ENCODE data around the gene NWD2.
"Not testable (repeated sequence)": the region's sequence is repeated elsewhere in the genome, so short reads cannot be mapped to it uniquely, and the experiment has no call there.

The NWD2 gene, protein sequence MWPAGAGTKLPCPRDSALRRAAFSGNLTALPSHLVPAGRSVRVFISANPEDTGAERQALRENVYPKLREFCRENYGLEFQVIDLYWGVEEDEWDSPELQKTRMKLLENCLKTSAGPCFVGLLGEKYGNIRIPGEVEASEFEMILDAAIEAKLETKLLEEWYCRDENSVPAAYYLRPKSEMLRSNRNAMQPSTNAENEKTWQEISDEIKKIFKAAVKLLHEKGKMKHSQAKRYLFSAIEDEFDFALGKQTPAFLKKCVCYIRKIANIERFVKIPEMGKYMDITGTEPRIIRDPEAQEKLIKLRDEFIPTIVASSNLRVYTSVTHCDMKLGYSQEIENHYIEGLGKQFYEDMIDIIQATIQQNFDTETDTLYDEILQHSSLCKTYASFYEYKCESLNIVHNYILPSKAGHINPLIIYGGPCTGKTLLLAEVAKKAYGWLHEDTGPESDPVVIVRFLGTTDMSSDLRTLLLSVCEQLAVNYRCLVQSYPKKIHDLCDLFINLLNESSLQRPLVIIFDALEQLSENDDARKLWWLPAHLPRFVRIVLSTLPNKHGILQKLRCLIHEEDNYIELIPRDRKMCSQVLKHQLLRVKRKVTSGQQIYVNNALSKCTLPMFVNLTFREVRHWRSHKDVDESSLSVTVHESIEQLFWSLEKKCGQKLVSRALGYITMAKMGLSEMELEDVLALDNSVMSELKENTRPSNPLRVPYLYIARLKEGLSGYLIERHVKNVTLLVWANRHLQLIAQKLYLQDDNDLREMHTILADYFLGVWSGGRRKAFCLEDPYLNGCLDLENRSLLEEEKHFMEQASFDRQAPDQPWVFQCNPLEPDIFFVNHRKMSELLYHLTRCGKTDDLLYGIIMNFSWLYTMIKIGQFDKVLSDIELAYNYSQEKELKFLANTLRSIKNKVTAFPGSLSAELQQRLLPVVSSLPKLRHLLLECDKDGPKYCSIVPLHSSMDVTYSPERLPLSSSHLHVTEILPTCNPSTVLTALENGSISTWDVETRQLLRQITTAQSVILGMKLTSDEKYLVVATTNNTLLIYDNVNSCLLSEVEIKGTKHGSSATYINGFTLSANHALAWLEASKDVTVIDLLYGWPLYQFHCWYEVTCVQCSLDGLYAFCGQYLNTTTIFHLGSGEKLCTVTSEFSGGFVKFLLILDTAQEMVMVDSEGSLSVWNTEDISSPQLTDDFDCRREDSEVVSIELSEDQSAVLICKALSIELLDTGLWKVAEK (N-terminal part only)

GRCh38 chr4:37244583-37245390 lies at the start of gene NWD2:
Gene NWD2, plus strand, starts transcription at chr4:37244743. Its CDS starts 325 bp downstream, at chr4:37245068.
- Histone ChIP-seq H3K79me2 (ENCODE audit: insufficient read depth, low read length) (no peaks in the 10 kb centered on the region), H3K4me2 (ENCODE audit: low read depth, low read length, poor library complexity, severe bottlenecking) (no peak within 1 kb of the TSS), H3K4me3 (ENCODE audit: low read length, poor library complexity, severe bottlenecking) (no peak within 1 kb of the TSS), H3K9ac (ENCODE audit: low read depth, low read length, poor library complexity, severe bottlenecking) (no peak within 1 kb of the TSS), H3K36me3 (ENCODE audit: insufficient read depth, low read length) (no peaks in the 10 kb centered on the region), H3K9me3 (ENCODE audit: insufficient read depth, low read depth, low read length) (no peaks in the 10 kb centered on the region), H4K20me1 (ENCODE audit: insufficient read depth, low read length, poor library complexity, severe bottlenecking) (no peaks in the 10 kb centered on the region), H3F3A (ENCODE audit: low read depth) (no peaks in the 10 kb centered on the region), H3K27me3 (ENCODE audit: insufficient read depth, low read length, poor library complexity, severe bottlenecking) (no peaks in the 10 kb centered on the region), H3K4me1 (ENCODE audit: insufficient read depth, low read length, poor library complexity, severe bottlenecking) (no peaks in the 10 kb centered on the region), H3K9me2 (replicated peaks; ENCODE audit: low read depth, low read length) (no peaks in the 10 kb centered on the region), H2AFZ (ENCODE audit: low read length) (no peak within 1 kb of the TSS)
- TF ChIP-seq CTCF (conservative IDR thresholded peaks at IDR 0.05; ENCODE audit: low read length) (no peak), EZH2phosphoT487 (IDR thresholded peaks at IDR 0.05; ENCODE audit: borderline replicate concordance) (no peak)

- Histone ChIP-seq H3K79me2 (ENCODE audit: insufficient read depth, low read length) (no peaks in the 10 kb centered on the region), H3K9me3 (ENCODE audit: insufficient read depth, low read depth, low read length) (no peaks in the 10 kb centered on the region), H3F3A (ENCODE audit: low read depth) (no peaks in the 10 kb centered on the region), H4K20me1 (ENCODE audit: insufficient read depth, low read length, poor library complexity, severe bottlenecking) (no peaks in the 10 kb centered on the region), H3K27me3 (ENCODE audit: insufficient read depth, low read length, poor library complexity, severe bottlenecking) (no peaks in the 10 kb centered on the region), H3K9ac (ENCODE audit: low read depth, low read length, poor library complexity, severe bottlenecking) (no peak overlapping the region), H3K4me1 (ENCODE audit: insufficient read depth, low read length, poor library complexity, severe bottlenecking) (no peaks in the 10 kb centered on the region), H3K4me3 (ENCODE audit: low read length, poor library complexity, severe bottlenecking) (no peak overlapping the region), H2AFZ (ENCODE audit: low read length) (no peak overlapping the region), H3K4me2 (ENCODE audit: low read depth, low read length, poor library complexity, severe bottlenecking) (no peak overlapping the region), H3K36me3 (ENCODE audit: insufficient read depth, low read length) (no peaks in the 10 kb centered on the region), H3K9me2 (replicated peaks; ENCODE audit: low read depth, low read length) (no peaks in the 10 kb centered on the region)
- no peak for TF ChIP-seq CTCF (conservative IDR thresholded peaks at IDR 0.05; ENCODE audit: low read length)
Observed at GRCh38 chr4:37197899-37198298, 46.6 kb upstream of the NWD2 start.

- H3K9ac ChIP-seq (ENCODE audit: low read depth, low read length, poor library complexity, severe bottlenecking); H3K4me1 ChIP-seq (ENCODE audit: insufficient read depth, low read length, poor library complexity, severe bottlenecking); H3K4me2 ChIP-seq (ENCODE audit: low read depth, low read length, poor library complexity, severe bottlenecking); H3K9me2 ChIP-seq (replicated peaks; ENCODE audit: low read depth, low read length); H3K27me3 ChIP-seq (ENCODE audit: insufficient read depth, low read length, poor library complexity, severe bottlenecking); H3K79me2 ChIP-seq (ENCODE audit: insufficient read depth, low read length); H3K4me3 ChIP-seq (ENCODE audit: low read length, poor library complexity, severe bottlenecking); H3K9me3 ChIP-seq (ENCODE audit: insufficient read depth, low read depth, low read length); H2AFZ ChIP-seq (ENCODE audit: low read length); H3K36me3 ChIP-seq (ENCODE audit: insufficient read depth, low read length); H4K20me1 ChIP-seq (ENCODE audit: insufficient read depth, low read length, poor library complexity, severe bottlenecking); H3F3A ChIP-seq (ENCODE audit: low read depth): not testable (repeated sequence)
Observed at GRCh38 chr4:37204740-37205139, 39.8 kb upstream of the NWD2 start.
